Activated T-helper 17 cell treated with anti-CD3 and anti-CD28 coated beads, Interleukin-2, amount 50 U/mL, for 72 hours (primary cell): ENCODE results near the gene STARD6. TPM values are rescaled to one million over a fixed set of nuclear protein-coding genes. Genes with fewer than 3 reads are reported as not detected.

Experiments used
- ATAC-seq: fragments of 150-1000 bp; cut with Tn5 transposase; replicated peaks from 2 replicates; pipeline ENCODE4 v1.10.0; 2021; ENCODE audit warnings: mild to moderate bottlenecking, moderate library complexity
- H3K27ac Mint-ChIP-seq: one replicate; pipeline ENCODE4 v1.8.0; 2022; ENCODE audit warnings: mixed read lengths
- H3K27me3 Mint-ChIP-seq: one replicate; pipeline ENCODE4 v1.8.0; 2022; ENCODE audit warnings: mixed read lengths
- H3K36me3 Mint-ChIP-seq: one replicate; pipeline ENCODE4 v1.8.0; 2022; ENCODE audit warnings: low read depth, mild to moderate bottlenecking, mixed read lengths
- H3K4me1 Mint-ChIP-seq: one replicate; pipeline ENCODE4 v1.8.0; 2022; ENCODE audit warnings: mixed read lengths
- H3K4me3 Mint-ChIP-seq: one replicate; pipeline ENCODE4 v1.8.0; 2022; ENCODE audit warnings: mild to moderate bottlenecking, mixed read lengths
- H3K9me3 Mint-ChIP-seq: one replicate; pipeline ENCODE4 v1.8.0; 2022; ENCODE audit warnings: mixed read lengths
- total RNA-seq, 2 donors: library from RNA; stranded (reverse); gene quantifications; one replicate each; pipeline ENCODE4 v1.2.3, GENCODE V29; 2022

Gene STARD6
- total RNA-seq, 2 donors from 2014 or later = 0.32 TPM; not detected in 1

- Mint-ChIP-seq H3K4me1 (no peaks in the 10 kb centered on the region), H3K27ac (no peak overlapping the region), H3K9me3 (no peaks in the 10 kb centered on the region), H3K27me3 (no peaks in the 10 kb centered on the region), H3K4me3 (no peak overlapping the region), H3K36me3 (no peaks in the 10 kb centered on the region)
- ATAC-seq = no peak
Observed at GRCh38 chr18:54381640-54382039, 24.0 kb upstream of the STARD6 start.

- Mint-ChIP-seq H3K4me3 (no peak overlapping the region), H3K9me3 (no peaks in the 10 kb centered on the region), H3K36me3 (peaks cover 7% of the 10 kb centered on the region), H3K27ac (no peak overlapping the region), H3K4me1 (no peaks in the 10 kb centered on the region), H3K27me3 (no peaks in the 10 kb centered on the region)
- peak; percentile 18 for ATAC-seq
Observed at GRCh38 chr18:54378057-54378456, 20.4 kb upstream of the STARD6 start.

- H3K4me3 Mint-ChIP-seq = no peak overlapping the region
- no peak overlapping the region for H3K27ac Mint-ChIP-seq
- H3K36me3 Mint-ChIP-seq = peaks cover 28% of the 10 kb centered on the region
- peaks cover 6% of the 10 kb centered on the region for H3K4me1 Mint-ChIP-seq
- H3K27me3 Mint-ChIP-seq = no peaks in the 10 kb centered on the region
- ATAC-seq = no peak
- H3K9me3 Mint-ChIP-seq = no peaks in the 10 kb centered on the region
Observed at GRCh38 chr18:54360406-54360805, 2.7 kb upstream of the STARD6 start.

- peaks cover 28% of the 10 kb centered on the region for H3K36me3 Mint-ChIP-seq
- peaks cover 4% of the 10 kb centered on the region for H3K27me3 Mint-ChIP-seq
- no peaks in the 10 kb centered on the region for H3K9me3 Mint-ChIP-seq
- ATAC-seq = no peak
- peaks cover 6% of the 10 kb centered on the region for H3K4me1 Mint-ChIP-seq
- H3K27ac Mint-ChIP-seq = no peak overlapping the region
- H3K4me3 Mint-ChIP-seq = peak overlapping the region; percentile 99
Observed at GRCh38 chr18:54359233-54359632, 1.6 kb upstream of the STARD6 start.

GRCh38 chr18:54358495-54359040, 910 bp upstream of the STARD6 start:
- Mint-ChIP-seq H3K27me3 (peaks cover 4% of the 10 kb centered on the region), H3K36me3 (peaks cover 28% of the 10 kb centered on the region)
- peak; percentile 13 for ATAC-seq

GRCh38 chr18:54357082-54357659, 487 bp downstream of the STARD6 start:
- peak; percentile 58 for ATAC-seq
- Mint-ChIP-seq H3K9me3 (no peaks in the 10 kb centered on the region), H3K27ac (peak overlapping the region; percentile 99), H3K36me3 (peaks cover 28% of the 10 kb centered on the region), H3K4me3 (peak overlapping the region; percentile 99), H3K4me1 (peaks cover 6% of the 10 kb centered on the region), H3K27me3 (peaks cover 6% of the 10 kb centered on the region)

More at GRCh38 chr18:54358495-54359040, 910 bp upstream of the STARD6 start:
- Mint-ChIP-seq H3K9me3 (no peaks in the 10 kb centered on the region), H3K4me3 (peak overlapping the region; percentile 99), H3K4me1 (peaks cover 6% of the 10 kb centered on the region), H3K27ac (peak overlapping the region; percentile 99)

- Mint-ChIP-seq H3K4me3 (no peak overlapping the region), H3K36me3 (no peaks in the 10 kb centered on the region), H3K4me1 (no peaks in the 10 kb centered on the region), H3K27ac (no peak overlapping the region), H3K27me3 (peaks cover 12% of the 10 kb centered on the region), H3K9me3 (no peaks in the 10 kb centered on the region)
- peak; percentile 26 for ATAC-seq
Observed at GRCh38 chr18:54351186-54351585, 6.5 kb downstream of the STARD6 start.

- peaks cover 3% of the 10 kb centered on the region for H3K27me3 Mint-ChIP-seq
- no peaks in the 10 kb centered on the region for H3K9me3 Mint-ChIP-seq
- H3K27ac Mint-ChIP-seq = no peak overlapping the region
- no peak overlapping the region for H3K4me3 Mint-ChIP-seq
- no peaks in the 10 kb centered on the region for H3K36me3 Mint-ChIP-seq
- H3K4me1 Mint-ChIP-seq = no peaks in the 10 kb centered on the region
- ATAC-seq = no peak
Observed at GRCh38 chr18:54338230-54338629, 19.4 kb downstream of the STARD6 start.

- H3K9me3 Mint-ChIP-seq = no peaks in the 10 kb centered on the region
- H3K36me3 Mint-ChIP-seq = no peaks in the 10 kb centered on the region
- peak; percentile 49 for ATAC-seq
- no peak overlapping the region for H3K4me3 Mint-ChIP-seq
- H3K27me3 Mint-ChIP-seq = peaks cover 3% of the 10 kb centered on the region
- H3K27ac Mint-ChIP-seq = no peak overlapping the region
- no peaks in the 10 kb centered on the region for H3K4me1 Mint-ChIP-seq
Observed at GRCh38 chr18:54335638-54336173, 22.0 kb downstream of the STARD6 start.

GRCh38 chr18:54330768-54331548, 26.7 kb downstream of the STARD6 start:
- ATAC-seq = no peak
- H3K4me1 Mint-ChIP-seq = no peaks in the 10 kb centered on the region
- H3K4me3 Mint-ChIP-seq = no peak overlapping the region
- H3K36me3 Mint-ChIP-seq = no peaks in the 10 kb centered on the region
- H3K9me3 Mint-ChIP-seq = no peaks in the 10 kb centered on the region
- no peak overlapping the region for H3K27ac Mint-ChIP-seq
- H3K27me3 Mint-ChIP-seq = no peaks in the 10 kb centered on the region

GRCh38 chr18:54329787-54330186, 27.9 kb downstream of the STARD6 start:
- ATAC-seq = no peak
- Mint-ChIP-seq H3K36me3 (no peaks in the 10 kb centered on the region), H3K27ac (no peak overlapping the region), H3K27me3 (no peaks in the 10 kb centered on the region), H3K4me3 (no peak overlapping the region), H3K4me1 (no peaks in the 10 kb centered on the region), H3K9me3 (no peaks in the 10 kb centered on the region)

GRCh38 chr18:54327818-54328217, 29.8 kb downstream of the STARD6 start:
- no peak overlapping the region for H3K4me3 Mint-ChIP-seq
- H3K27me3 Mint-ChIP-seq = no peaks in the 10 kb centered on the region
- no peak overlapping the region for H3K27ac Mint-ChIP-seq
- H3K9me3 Mint-ChIP-seq = no peaks in the 10 kb centered on the region
- H3K4me1 Mint-ChIP-seq = no peaks in the 10 kb centered on the region
- no peak for ATAC-seq
- H3K36me3 Mint-ChIP-seq = no peaks in the 10 kb centered on the region

- Mint-ChIP-seq H3K36me3 (no peaks in the 10 kb centered on the region), H3K27ac (no peak overlapping the region)
Observed at GRCh38 chr18:54323970-54324369, 33.7 kb downstream of the STARD6 start.

GRCh38 chr18:54323561-54323960, 34.1 kb downstream of the STARD6 start:
- Mint-ChIP-seq H3K9me3 (no peaks in the 10 kb centered on the region), H3K27ac (no peak overlapping the region), H3K4me3 (no peak overlapping the region), H3K4me1 (no peaks in the 10 kb centered on the region), H3K27me3 (no peaks in the 10 kb centered on the region), H3K36me3 (no peaks in the 10 kb centered on the region)
- ATAC-seq = no peak

More at GRCh38 chr18:54323970-54324369, 33.7 kb downstream of the STARD6 start:
- Mint-ChIP-seq H3K4me3 (no peak overlapping the region), H3K9me3 (no peaks in the 10 kb centered on the region), H3K4me1 (no peaks in the 10 kb centered on the region), H3K27me3 (no peaks in the 10 kb centered on the region)
- no peak for ATAC-seq
